ENCODE results near the gene ARAP3. TPM values are rescaled to one million over a fixed set of nuclear protein-coding genes. Genes with fewer than 3 reads are reported as not detected.

The ARAP3 gene
- total RNA-seq, 1 donor from 2014 or later: 239 TPM

DNA sequence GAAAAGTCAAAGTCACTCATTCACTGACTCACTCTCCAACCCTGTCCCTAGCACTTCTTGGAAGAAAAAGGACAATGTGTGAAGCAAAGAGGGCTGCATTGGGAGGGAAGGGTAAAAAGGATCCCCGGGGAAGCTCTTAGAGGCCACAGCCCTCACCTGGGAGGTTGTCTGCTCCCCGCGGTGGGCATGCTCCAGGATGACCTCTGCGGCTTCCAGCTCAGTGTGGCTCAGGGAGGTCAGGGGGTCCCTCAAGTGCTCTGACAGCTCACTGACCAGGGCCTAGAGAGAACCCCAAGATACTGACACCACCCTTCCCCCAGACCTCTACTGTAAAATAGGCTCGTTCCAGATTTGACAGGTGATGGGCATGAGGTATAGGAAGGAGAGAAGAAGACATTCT lies 34.8 kb downstream of the ARAP3 start:
- Mint-ChIP-seq H3K4me3 (ENCODE audit: unreplicated experiment) (no peak overlapping the region), H3K27ac (ENCODE audit: unreplicated experiment) (no peak overlapping the region), H3K9me3 (ENCODE audit: unreplicated experiment) (no peaks in the 10 kb centered on the region), H3K36me3 (ENCODE audit: low read depth, unreplicated experiment) (peaks cover 42% of the 10 kb centered on the region), H3K27me3 (ENCODE audit: unreplicated experiment) (peaks cover 8% of the 10 kb centered on the region), H3K4me1 (ENCODE audit: unreplicated experiment) (peaks cover 19% of the 10 kb centered on the region)
- TF ChIP-seq, protein P1, sequence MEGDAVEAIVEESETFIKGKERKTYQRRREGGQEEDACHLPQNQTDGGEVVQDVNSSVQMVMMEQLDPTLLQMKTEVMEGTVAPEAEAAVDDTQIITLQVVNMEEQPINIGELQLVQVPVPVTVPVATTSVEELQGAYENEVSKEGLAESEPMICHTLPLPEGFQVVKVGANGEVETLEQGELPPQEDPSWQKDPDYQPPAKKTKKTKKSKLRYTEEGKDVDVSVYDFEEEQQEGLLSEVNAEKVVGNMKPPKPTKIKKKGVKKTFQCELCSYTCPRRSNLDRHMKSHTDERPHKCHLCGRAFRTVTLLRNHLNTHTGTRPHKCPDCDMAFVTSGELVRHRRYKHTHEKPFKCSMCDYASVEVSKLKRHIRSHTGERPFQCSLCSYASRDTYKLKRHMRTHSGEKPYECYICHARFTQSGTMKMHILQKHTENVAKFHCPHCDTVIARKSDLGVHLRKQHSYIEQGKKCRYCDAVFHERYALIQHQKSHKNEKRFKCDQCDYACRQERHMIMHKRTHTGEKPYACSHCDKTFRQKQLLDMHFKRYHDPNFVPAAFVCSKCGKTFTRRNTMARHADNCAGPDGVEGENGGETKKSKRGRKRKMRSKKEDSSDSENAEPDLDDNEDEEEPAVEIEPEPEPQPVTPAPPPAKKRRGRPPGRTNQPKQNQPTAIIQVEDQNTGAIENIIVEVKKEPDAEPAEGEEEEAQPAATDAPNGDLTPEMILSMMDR (IDR thresholded peaks at IDR 0.05; ENCODE audit: unreplicated experiment): no peak
- DNase-seq (ENCODE audit: low spot score): no peak

DNA sequence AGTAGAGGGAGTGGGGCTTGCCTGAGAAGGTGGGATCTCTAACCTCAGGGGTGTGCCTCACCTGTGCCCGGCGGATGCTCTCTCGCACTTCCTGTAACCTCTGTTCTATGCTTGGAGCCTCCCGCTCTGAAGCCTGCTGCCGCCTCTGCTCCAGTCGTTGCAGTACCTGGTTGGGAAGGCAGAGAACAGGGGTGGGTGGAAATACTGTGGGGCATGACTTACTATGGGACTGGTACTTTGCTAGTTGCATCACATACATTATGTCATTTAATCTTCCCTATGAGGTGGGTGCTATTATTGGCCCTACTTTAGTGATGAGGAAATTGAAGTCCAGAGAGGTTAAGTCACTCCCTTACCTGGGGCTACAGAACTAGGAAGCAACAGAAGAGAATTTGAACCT lies 36.0 kb downstream of the ARAP3 start:
- H3K36me3 Mint-ChIP-seq (ENCODE audit: low read depth, unreplicated experiment): peaks cover 45% of the 10 kb centered on the region
- H3K4me1 Mint-ChIP-seq (ENCODE audit: unreplicated experiment): peaks cover 22% of the 10 kb centered on the region
- no peak for DNase-seq (ENCODE audit: low spot score)
- TF ChIP-seq, protein P1 (IDR thresholded peaks at IDR 0.05; ENCODE audit: unreplicated experiment): no peak
- no peak overlapping the region for H3K27ac Mint-ChIP-seq (ENCODE audit: unreplicated experiment)
- peak overlapping the region; percentile 37 for H3K4me3 Mint-ChIP-seq (ENCODE audit: unreplicated experiment)
- peaks cover 8% of the 10 kb centered on the region for H3K27me3 Mint-ChIP-seq (ENCODE audit: unreplicated experiment)
- no peaks in the 10 kb centered on the region for H3K9me3 Mint-ChIP-seq (ENCODE audit: unreplicated experiment)

DNA sequence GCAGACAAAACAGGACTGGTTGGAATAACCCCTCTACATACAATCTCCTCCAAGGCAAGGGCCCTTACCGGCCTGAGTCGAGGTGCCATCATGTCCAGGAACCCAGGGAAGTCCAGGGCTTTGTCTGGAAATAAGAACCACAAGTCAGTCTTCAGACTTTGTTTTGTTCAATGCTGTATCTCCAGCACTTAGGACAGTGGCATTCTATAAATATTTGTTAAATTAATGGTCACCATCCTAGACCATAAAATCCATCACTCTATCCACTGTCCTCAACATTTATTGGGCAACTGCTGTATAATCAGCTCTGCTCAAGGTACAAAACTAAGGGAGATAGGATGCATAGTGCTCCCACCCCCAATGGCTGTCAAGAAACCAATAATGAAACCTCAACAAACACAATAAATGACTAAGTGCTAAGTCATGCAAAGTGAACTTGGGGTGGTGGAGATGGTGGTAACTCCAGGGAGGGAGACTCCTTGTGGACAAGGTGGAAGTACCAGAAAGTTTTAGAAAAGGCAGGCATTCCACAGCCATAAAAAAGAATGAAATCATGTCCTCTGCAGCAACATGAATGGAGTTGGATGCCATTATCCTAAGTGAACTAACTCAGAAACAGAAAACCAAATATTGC lies 40.3 kb downstream of the ARAP3 start:
- no peaks in the 10 kb centered on the region for H3K9me3 Mint-ChIP-seq (ENCODE audit: unreplicated experiment)
- H3K4me3 Mint-ChIP-seq (ENCODE audit: unreplicated experiment): peak overlapping the region; percentile 32
- H3K27me3 Mint-ChIP-seq (ENCODE audit: unreplicated experiment): peaks cover 3% of the 10 kb centered on the region
- DNase-seq (ENCODE audit: low spot score): no peak
- peak overlapping the region; percentile 36 for H3K27ac Mint-ChIP-seq (ENCODE audit: unreplicated experiment)
- H3K4me1 Mint-ChIP-seq (ENCODE audit: unreplicated experiment): peaks cover 39% of the 10 kb centered on the region
- TF ChIP-seq, protein P1 (IDR thresholded peaks at IDR 0.05; ENCODE audit: unreplicated experiment): no peak
- H3K36me3 Mint-ChIP-seq (ENCODE audit: low read depth, unreplicated experiment): peaks cover 25% of the 10 kb centered on the region

DNA sequence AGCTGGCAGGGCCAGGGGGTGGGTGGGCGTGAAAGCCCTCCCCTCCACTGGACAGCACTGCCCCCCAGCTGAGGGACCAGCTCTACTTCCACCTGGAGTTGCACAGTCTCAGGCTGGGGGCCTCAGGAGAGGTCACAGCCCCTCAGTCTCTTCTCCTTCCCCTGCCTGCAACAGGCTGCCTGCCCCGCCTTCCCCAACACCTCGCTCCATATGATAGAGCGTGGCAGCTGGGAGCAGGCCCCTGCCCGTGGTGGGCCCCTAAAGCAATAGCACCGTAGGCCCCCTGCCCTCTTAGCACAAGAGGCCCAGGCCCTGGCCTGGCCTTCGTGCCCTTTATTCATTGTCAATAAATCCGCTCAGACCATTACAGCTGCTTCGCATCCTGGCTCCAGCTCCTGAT lies 41.3 kb downstream of the ARAP3 start:
- peaks cover 17% of the 10 kb centered on the region for H3K36me3 Mint-ChIP-seq (ENCODE audit: low read depth, unreplicated experiment)
- peak overlapping the region; percentile 72 for H3K27ac Mint-ChIP-seq (ENCODE audit: unreplicated experiment)
- peaks cover 46% of the 10 kb centered on the region for H3K4me1 Mint-ChIP-seq (ENCODE audit: unreplicated experiment)
- TF ChIP-seq, protein P1 (IDR thresholded peaks at IDR 0.05; ENCODE audit: unreplicated experiment): no peak
- H3K4me3 Mint-ChIP-seq (ENCODE audit: unreplicated experiment): peak overlapping the region; percentile 67
- H3K9me3 Mint-ChIP-seq (ENCODE audit: unreplicated experiment): no peaks in the 10 kb centered on the region
- DNase-seq (ENCODE audit: low spot score): no peak
- peaks cover 5% of the 10 kb centered on the region for H3K27me3 Mint-ChIP-seq (ENCODE audit: unreplicated experiment)

DNA sequence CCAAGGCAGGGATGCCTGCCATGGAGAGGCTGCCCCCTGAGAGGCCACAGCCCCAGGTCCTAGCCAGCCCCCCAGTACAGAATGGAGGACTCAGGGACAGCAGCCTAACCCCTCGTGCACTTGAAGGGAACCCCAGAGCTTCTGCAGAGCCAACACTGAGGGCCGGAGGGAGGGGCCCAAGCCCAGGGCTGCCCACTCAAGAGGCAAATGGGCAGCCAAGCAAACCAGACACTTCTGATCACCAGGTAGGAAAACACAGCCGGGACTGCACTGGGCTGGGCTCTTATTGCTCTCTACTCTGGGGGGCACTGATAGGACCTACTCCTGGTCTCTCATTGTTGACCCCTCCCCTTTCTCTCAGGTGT lies 42.0 kb downstream of the ARAP3 start:
- Mint-ChIP-seq H3K4me1 (ENCODE audit: unreplicated experiment) (peaks cover 53% of the 10 kb centered on the region), H3K4me3 (ENCODE audit: unreplicated experiment) (no peak overlapping the region), H3K27ac (ENCODE audit: unreplicated experiment) (peak overlapping the region; percentile 72), H3K9me3 (ENCODE audit: unreplicated experiment) (no peaks in the 10 kb centered on the region), H3K27me3 (ENCODE audit: unreplicated experiment) (peaks cover 6% of the 10 kb centered on the region), H3K36me3 (ENCODE audit: low read depth, unreplicated experiment) (peaks cover 15% of the 10 kb centered on the region)
- TF ChIP-seq, protein P1 (IDR thresholded peaks at IDR 0.05; ENCODE audit: unreplicated experiment): no peak
- DNase-seq (ENCODE audit: low spot score): no peak

All from endothelial cell (in vitro differentiated cells).